NCI-H524 (cell line): ENCODE measurements around the gene HMCN1.
"Not testable (repeated sequence)": the region's sequence is repeated elsewhere in the genome, so short reads cannot be mapped to it uniquely, and the experiment has no call there.

Experiments
- DNase-seq, 2 experiments: peaks; one replicate each; lab custom pipeline; 2025; lab: John Stamatoyannopoulos, UW

HMCN1 gene

GRCh38 chr1:185741551-185741950 lies 7.4 kb downstream of the HMCN1 start:
- no peak for DNase-seq

GRCh38 chr1:185742403-185742802 lies 8.2 kb downstream of the HMCN1 start:
- DNase-seq: no peak

- DNase-seq: no peak
Observed at GRCh38 chr1:185745165-185745564, 11.0 kb downstream of the HMCN1 start.

GRCh38 chr1:185759061-185759460 lies 24.9 kb downstream of the HMCN1 start:
- peak; percentile 23 to 65 for DNase-seq

GRCh38 chr1:185761841-185762240 lies 27.6 kb downstream of the HMCN1 start:
- no peak for DNase-seq

- peak in 1 of 2 experiments; percentile 41 for DNase-seq
Observed at GRCh38 chr1:185767508-185768120, 33.4 kb downstream of the HMCN1 start.

GRCh38 chr1:185768371-185768770 lies 34.2 kb downstream of the HMCN1 start:
- no peak for DNase-seq

GRCh38 chr1:185769136-185769535 lies 34.9 kb downstream of the HMCN1 start:
- DNase-seq: no peak

- DNase-seq: peak in 1 of 2 experiments; percentile 23
Observed at GRCh38 chr1:185774394-185774793, 40.2 kb downstream of the HMCN1 start.

- DNase-seq: peak; percentile 88 to 92
Observed at GRCh38 chr1:185775501-185775900, 41.3 kb downstream of the HMCN1 start.

GRCh38 chr1:185776522-185776921 lies 42.3 kb downstream of the HMCN1 start:
- no peak for DNase-seq

GRCh38 chr1:185783860-185784259 lies 49.7 kb downstream of the HMCN1 start:
- not testable (repeated sequence) for DNase-seq

- no peak for DNase-seq
Observed at GRCh38 chr1:185785586-185785985, 51.4 kb downstream of the HMCN1 start.

- no peak for DNase-seq
Observed at GRCh38 chr1:185786524-185786923, 52.3 kb downstream of the HMCN1 start.

GRCh38 chr1:185787238-185787637 lies 53.0 kb downstream of the HMCN1 start:
- DNase-seq: no peak

- DNase-seq: no peak
Observed at GRCh38 chr1:185788386-185788785, 54.2 kb downstream of the HMCN1 start.

- DNase-seq: no peak
Observed at GRCh38 chr1:185789501-185790193, 55.5 kb downstream of the HMCN1 start.

GRCh38 chr1:185790194-185790735 lies 56.1 kb downstream of the HMCN1 start:
- no peak for DNase-seq

GRCh38 chr1:185792040-185792439 lies 57.8 kb downstream of the HMCN1 start:
- DNase-seq: no peak

- not testable (repeated sequence) for DNase-seq
Observed at GRCh38 chr1:185794495-185794894, 60.3 kb downstream of the HMCN1 start.

GRCh38 chr1:185795181-185795580 lies 61.0 kb downstream of the HMCN1 start:
- no peak for DNase-seq

GRCh38 chr1:185798505-185798904 lies 64.3 kb downstream of the HMCN1 start:
- DNase-seq: no peak

GRCh38 chr1:185803241-185803640 lies 69.0 kb downstream of the HMCN1 start:
- DNase-seq: no peak
